ENCODE measurements around the gene NDUFB10. TPM values are rescaled to one million over a fixed set of nuclear protein-coding genes. Genes with fewer than 3 reads are reported as not detected.

The NDUFB10 gene
- total and polyA plus RNA-seq, 10 of the 15 experiments (the other 5 are each of a cell fraction or from before 2014, with no cell fraction given), result 52.2 to 319 (median 130) TPM

DNA sequence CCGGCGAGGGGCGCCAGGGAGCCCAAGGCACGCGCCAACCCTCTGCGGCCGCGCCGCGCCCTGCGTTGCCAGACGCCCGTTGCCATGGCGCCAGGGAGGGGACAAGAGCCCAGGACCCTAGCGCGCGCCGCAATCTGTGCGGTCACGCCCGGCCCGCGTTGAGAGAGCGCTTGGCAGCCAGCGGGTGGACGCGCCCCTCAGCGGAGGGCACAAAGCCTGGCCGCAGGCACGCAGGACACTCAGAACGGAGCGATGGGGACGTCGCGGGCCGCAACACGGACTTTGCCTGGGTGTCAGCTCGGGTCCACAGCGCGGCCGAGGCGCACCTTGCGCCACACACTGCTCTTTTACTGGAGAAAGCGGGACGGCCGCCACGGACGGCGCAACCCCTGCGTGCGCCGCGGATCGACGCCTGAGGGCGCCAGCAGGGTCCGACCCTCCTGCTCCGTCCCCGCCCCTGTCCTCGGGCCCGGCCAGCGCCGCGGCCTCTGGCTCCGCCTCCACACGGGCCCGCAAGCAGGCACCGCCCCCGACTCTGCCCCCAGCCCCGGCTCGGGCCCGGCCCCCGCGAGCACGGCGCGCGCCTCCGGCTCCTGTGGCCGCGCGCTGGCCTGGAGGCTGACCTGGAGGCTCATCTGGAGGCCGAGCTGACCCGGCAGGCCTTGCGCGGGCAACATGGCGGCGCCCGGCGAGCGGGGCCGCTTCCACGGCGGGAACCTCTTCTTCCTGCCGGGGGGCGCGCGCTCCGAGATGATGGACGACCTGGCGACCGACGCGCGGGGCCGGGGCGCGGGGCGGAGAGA, 24.4 kb downstream of the NDUFB10 start, which contains the start of gene GFER (continued):
- no peak for TF ChIP-seq SREBF1 (IDR thresholded peaks at IDR 0.05; ENCODE audit: low read length)
- no peak for TF ChIP-seq ZNF217 (IDR thresholded peaks at IDR 0.05)
- no peak for TF ChIP-seq EED (IDR thresholded peaks at IDR 0.05; ENCODE audit: low read depth)
- TF ChIP-seq, protein P1, sequence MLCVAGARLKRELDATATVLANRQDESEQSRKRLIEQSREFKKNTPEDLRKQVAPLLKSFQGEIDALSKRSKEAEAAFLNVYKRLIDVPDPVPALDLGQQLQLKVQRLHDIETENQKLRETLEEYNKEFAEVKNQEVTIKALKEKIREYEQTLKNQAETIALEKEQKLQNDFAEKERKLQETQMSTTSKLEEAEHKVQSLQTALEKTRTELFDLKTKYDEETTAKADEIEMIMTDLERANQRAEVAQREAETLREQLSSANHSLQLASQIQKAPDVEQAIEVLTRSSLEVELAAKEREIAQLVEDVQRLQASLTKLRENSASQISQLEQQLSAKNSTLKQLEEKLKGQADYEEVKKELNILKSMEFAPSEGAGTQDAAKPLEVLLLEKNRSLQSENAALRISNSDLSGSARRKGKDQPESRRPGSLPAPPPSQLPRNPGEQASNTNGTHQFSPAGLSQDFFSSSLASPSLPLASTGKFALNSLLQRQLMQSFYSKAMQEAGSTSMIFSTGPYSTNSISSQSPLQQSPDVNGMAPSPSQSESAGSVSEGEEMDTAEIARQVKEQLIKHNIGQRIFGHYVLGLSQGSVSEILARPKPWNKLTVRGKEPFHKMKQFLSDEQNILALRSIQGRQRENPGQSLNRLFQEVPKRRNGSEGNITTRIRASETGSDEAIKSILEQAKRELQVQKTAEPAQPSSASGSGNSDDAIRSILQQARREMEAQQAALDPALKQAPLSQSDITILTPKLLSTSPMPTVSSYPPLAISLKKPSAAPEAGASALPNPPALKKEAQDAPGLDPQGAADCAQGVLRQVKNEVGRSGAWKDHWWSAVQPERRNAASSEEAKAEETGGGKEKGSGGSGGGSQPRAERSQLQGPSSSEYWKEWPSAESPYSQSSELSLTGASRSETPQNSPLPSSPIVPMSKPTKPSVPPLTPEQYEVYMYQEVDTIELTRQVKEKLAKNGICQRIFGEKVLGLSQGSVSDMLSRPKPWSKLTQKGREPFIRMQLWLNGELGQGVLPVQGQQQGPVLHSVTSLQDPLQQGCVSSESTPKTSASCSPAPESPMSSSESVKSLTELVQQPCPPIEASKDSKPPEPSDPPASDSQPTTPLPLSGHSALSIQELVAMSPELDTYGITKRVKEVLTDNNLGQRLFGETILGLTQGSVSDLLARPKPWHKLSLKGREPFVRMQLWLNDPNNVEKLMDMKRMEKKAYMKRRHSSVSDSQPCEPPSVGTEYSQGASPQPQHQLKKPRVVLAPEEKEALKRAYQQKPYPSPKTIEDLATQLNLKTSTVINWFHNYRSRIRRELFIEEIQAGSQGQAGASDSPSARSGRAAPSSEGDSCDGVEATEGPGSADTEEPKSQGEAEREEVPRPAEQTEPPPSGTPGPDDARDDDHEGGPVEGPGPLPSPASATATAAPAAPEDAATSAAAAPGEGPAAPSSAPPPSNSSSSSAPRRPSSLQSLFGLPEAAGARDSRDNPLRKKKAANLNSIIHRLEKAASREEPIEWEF (IDR thresholded peaks at IDR 0.05; ENCODE audit: insufficient replicate concordance, low read depth, low read length), result no peak
- TF ChIP-seq, protein P2, sequence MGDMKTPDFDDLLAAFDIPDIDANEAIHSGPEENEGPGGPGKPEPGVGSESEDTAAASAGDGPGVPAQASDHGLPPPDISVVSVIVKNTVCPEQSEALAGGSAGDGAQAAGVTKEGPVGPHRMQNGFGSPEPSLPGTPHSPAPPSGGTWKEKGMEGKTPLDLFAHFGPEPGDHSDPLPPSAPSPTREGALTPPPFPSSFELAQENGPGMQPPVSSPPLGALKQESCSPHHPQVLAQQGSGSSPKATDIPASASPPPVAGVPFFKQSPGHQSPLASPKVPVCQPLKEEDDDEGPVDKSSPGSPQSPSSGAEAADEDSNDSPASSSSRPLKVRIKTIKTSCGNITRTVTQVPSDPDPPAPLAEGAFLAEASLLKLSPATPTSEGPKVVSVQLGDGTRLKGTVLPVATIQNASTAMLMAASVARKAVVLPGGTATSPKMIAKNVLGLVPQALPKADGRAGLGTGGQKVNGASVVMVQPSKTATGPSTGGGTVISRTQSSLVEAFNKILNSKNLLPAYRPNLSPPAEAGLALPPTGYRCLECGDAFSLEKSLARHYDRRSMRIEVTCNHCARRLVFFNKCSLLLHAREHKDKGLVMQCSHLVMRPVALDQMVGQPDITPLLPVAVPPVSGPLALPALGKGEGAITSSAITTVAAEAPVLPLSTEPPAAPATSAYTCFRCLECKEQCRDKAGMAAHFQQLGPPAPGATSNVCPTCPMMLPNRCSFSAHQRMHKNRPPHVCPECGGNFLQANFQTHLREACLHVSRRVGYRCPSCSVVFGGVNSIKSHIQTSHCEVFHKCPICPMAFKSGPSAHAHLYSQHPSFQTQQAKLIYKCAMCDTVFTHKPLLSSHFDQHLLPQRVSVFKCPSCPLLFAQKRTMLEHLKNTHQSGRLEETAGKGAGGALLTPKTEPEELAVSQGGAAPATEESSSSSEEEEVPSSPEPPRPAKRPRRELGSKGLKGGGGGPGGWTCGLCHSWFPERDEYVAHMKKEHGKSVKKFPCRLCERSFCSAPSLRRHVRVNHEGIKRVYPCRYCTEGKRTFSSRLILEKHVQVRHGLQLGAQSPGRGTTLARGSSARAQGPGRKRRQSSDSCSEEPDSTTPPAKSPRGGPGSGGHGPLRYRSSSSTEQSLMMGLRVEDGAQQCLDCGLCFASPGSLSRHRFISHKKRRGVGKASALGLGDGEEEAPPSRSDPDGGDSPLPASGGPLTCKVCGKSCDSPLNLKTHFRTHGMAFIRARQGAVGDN (IDR thresholded peaks at IDR 0.05), result peak; percentile 88
- no peak for TF ChIP-seq STAT3 (IDR thresholded peaks at IDR 0.05; ENCODE audit: low read depth, low read length)
- TF ChIP-seq YBX1 (IDR thresholded peaks at IDR 0.05), result no peak
- TF ChIP-seq BHLHE40 (IDR thresholded peaks at IDR 0.05; ENCODE audit: borderline replicate concordance in 1 of 2, low read depth in 2 of 2, low read length in 1 of 2), result peak; percentile 45 to 85; a peak in 3 of 4 replicates
- TF ChIP-seq RCOR1 (conservative IDR thresholded peaks at IDR 0.05; ENCODE audit: low read depth, low read length), result no peak
- TF ChIP-seq NR2C1 (IDR thresholded peaks at IDR 0.05), result peak; percentile 92
- peak; percentile 81 for TF ChIP-seq BACH1 (IDR thresholded peaks at IDR 0.05; ENCODE audit: borderline replicate concordance)
- no peak for TF ChIP-seq RFX5 (IDR thresholded peaks at IDR 0.05; ENCODE audit: low read depth, low read length)
- peak; percentile 68; the same call in 1 of the 2 replicates for TF ChIP-seq ESRRA (IDR thresholded peaks at IDR 0.05; ENCODE audit: low read length)
- TF ChIP-seq TCF3 (IDR thresholded peaks at IDR 0.05; ENCODE audit: borderline replicate concordance, insufficient read depth, low read depth, low read length), result no peak
- TF ChIP-seq KLF5 (IDR thresholded peaks at IDR 0.05; ENCODE audit: partially characterized antibody), result no peak
- TF ChIP-seq POU2F2 (IDR thresholded peaks at IDR 0.05; ENCODE audit: borderline replicate concordance, low read depth, low read length), result peak; percentile 85
- peak; percentile 100 for TF ChIP-seq NR2F1 (conservative IDR thresholded peaks at IDR 0.05)
- no peak for TF ChIP-seq ETV6 (conservative IDR thresholded peaks at IDR 0.05 in 1 of 2, IDR thresholded peaks at IDR 0.05 in 1 of 2; ENCODE audit: borderline replicate concordance in 1 of 2, low read depth in 1 of 2)
- TF ChIP-seq SIN3A (IDR thresholded peaks at IDR 0.05; ENCODE audit: low read depth, low read length), result peak; percentile 50; the same call in 1 of the 2 replicates
- TF ChIP-seq, protein P3, sequence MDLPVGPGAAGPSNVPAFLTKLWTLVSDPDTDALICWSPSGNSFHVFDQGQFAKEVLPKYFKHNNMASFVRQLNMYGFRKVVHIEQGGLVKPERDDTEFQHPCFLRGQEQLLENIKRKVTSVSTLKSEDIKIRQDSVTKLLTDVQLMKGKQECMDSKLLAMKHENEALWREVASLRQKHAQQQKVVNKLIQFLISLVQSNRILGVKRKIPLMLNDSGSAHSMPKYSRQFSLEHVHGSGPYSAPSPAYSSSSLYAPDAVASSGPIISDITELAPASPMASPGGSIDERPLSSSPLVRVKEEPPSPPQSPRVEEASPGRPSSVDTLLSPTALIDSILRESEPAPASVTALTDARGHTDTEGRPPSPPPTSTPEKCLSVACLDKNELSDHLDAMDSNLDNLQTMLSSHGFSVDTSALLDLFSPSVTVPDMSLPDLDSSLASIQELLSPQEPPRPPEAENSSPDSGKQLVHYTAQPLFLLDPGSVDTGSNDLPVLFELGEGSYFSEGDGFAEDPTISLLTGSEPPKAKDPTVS (IDR thresholded peaks at IDR 0.05; ENCODE audit: low read depth, low read length), result no peak

All from GM12878 (cell line).